C4-2B (cell line): ENCODE data around the gene NDUFB4.

Experiments
- ZFX ChIP-seq: fragments of 450-650 bp; IDR thresholded peaks from 2 replicates; pipeline ENCODE4 v1.6.1; 2017
- TF ChIP-seq, protein P1 (sequence below): fragments of 450-650 bp; conservative IDR thresholded peaks from 2 replicates; pipeline ENCODE4 v1.5.1; 2017; ENCODE audit warnings: mild to moderate bottlenecking

DNA sequence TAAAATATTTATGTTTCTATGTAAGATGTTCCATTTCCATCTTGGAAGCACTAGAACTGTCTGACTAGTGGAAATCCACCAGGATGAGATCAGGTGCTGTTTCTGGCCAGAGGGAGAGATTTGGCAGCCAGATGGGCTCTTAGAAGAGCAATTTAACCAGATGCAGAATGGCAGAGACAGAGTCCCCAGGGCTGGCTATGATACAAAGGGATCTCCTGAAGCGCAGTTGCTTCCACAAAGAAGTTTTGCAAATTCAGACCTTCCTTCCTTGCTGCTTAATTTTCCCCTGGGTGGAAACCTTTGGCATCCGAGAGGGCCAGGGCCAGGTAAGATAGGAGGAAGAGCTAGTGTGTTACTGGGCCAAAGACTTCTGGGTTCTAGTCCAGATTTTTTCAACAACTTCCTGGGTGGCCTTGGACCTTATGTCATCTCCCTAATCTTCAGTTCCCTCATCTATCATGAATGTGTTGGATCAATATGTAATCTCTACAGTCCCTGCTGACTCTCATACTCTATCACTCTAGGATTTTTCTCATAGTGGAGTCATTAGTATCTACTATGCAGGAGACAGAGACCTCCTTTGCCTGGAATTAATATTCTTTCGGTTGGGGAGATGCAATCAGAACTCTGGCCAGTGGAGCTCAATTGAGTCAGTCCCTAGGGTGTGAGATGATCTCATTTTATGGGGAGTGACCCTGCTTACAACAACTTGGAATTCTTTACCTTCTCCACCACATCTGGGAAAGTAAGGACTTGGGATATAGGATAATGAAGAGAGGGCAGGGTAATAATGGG is 41.1 kb upstream of the NDUFB4 start:
- TF ChIP-seq, protein P1, sequence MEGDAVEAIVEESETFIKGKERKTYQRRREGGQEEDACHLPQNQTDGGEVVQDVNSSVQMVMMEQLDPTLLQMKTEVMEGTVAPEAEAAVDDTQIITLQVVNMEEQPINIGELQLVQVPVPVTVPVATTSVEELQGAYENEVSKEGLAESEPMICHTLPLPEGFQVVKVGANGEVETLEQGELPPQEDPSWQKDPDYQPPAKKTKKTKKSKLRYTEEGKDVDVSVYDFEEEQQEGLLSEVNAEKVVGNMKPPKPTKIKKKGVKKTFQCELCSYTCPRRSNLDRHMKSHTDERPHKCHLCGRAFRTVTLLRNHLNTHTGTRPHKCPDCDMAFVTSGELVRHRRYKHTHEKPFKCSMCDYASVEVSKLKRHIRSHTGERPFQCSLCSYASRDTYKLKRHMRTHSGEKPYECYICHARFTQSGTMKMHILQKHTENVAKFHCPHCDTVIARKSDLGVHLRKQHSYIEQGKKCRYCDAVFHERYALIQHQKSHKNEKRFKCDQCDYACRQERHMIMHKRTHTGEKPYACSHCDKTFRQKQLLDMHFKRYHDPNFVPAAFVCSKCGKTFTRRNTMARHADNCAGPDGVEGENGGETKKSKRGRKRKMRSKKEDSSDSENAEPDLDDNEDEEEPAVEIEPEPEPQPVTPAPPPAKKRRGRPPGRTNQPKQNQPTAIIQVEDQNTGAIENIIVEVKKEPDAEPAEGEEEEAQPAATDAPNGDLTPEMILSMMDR = no peak
- TF ChIP-seq ZFX = no peak
